A673 (cell line): Measurements from ENCODE around the gene MYBPC3.

Experiments used
- CTCF ChIP-seq: fragments of 300-800, 200-600 bp; sonication (generic); conservative IDR thresholded peaks from 2 replicates; pipeline ENCODE4 v1.5.1; 2017; ENCODE audit warnings: low read depth, mild to moderate bottlenecking, antibody characterized with exemption, low read length, moderate library complexity, mixed read lengths
- EZH2 ChIP-seq: fragments of 200-600 bp; sonication (generic); IDR thresholded peaks from 2 replicates; pipeline ENCODE4 v1.6.1; 2017; ENCODE audit warnings: borderline replicate concordance, low read depth, mild to moderate bottlenecking, mixed read lengths, antibody characterized with exemption, low read length; ENCODE audit not compliant: poor library complexity, severe bottlenecking

GRCh38 chr11:47394050-47394321 is 41.5 kb upstream of the MYBPC3 start:
- TF ChIP-seq CTCF, result no peak
- TF ChIP-seq EZH2, result no peak
